Thyroid gland (tissue), 4 donors: ENCODE data around the gene ASCL2. TPM values are rescaled to one million over a fixed set of nuclear protein-coding genes. Genes with fewer than 3 reads are reported as not detected.
A peak's percentile ranks its signal among the peaks of the same experiment; 100 is the strongest.

Experiments
- DNase-seq, 2 donors: peaks; one replicate each; pipeline ENCODE4 v3.0.0-alpha.2; 2019
- H3K27ac ChIP-seq, 3 donors: fragments of 200-600 bp; sonication (generic); 1 replicate in 2 of 3; 2 replicates in 1 of 3; pipeline ENCODE4 v1.5.1; 2016 to 2019; ENCODE audit warnings: mild to moderate bottlenecking in 1 of 3, moderate library complexity in 1 of 3
- H3K27me3 ChIP-seq: fragments of 200-600 bp; sonication (generic); one replicate; pipeline ENCODE4 v1.5.1; 2019
- H3K36me3 ChIP-seq, 2 donors: fragments of 200-600 bp; sonication (generic); one replicate each; pipeline ENCODE4 v1.5.1; 2016 to 2019
- H3K4me1 ChIP-seq, 2 donors: fragments of 200-600 bp; sonication (generic); one replicate each; pipeline ENCODE4 v1.5.1; 2017 to 2019
- H3K4me3 ChIP-seq, 3 donors: fragments of 200-600 bp; sonication (generic); replicated peaks in 1 of 3; 1 replicate in 2 of 3; 2 replicates in 1 of 3; pipeline ENCODE4 v1.5.1; 2016; ENCODE audit warnings: mild to moderate bottlenecking in 1 of 3
- H3K9me3 ChIP-seq: fragments of 200-600 bp; sonication (generic); one replicate; pipeline ENCODE4 v1.5.1; 2017
- CTCF ChIP-seq, 6 experiments: fragments of 200-600 bp in 3 of 6; fragments of 450-650 bp in 3 of 6; sonication (generic) in 3 of 6; IDR thresholded peaks; one replicate each; pipeline ENCODE4 v1.5.1; 2016 to 2019; ENCODE audit warnings: antibody characterized with exemption in 6 of 6, mild to moderate bottlenecking in 2 of 6, inconsistent platforms in 1 of 6, moderate library complexity in 1 of 6
- POLR2A ChIP-seq, 2 donors: fragments of 450-650 bp; IDR thresholded peaks; one replicate each; pipeline ENCODE4 v1.6.1; 2017; ENCODE audit warnings: antibody characterized with exemption in 2 of 2, mild to moderate bottlenecking in 2 of 2, moderate library complexity in 1 of 2
- WGBS, 2 donors: methylation state at CpG; one replicate each; pipeline ENCODE4 v1.1.5; 2017; 5-methylcytosine and 5-hydroxymethylcytosine counted together
- intact Hi-C: fragments of 100-400 bp; cut with DNase I; formaldehyde crosslinking; loops from one replicate; pipeline ENCODE4 v1.15.1; 2023
- total RNA-seq, 4 donors: library from RNA; depleted of rRNA; stranded (reverse); fragments of >200 nt; gene quantifications; one replicate each; pipeline ENCODE4 v1.2.3, GENCODE V29; 2016

The ASCL2 gene
- total RNA-seq, 4 donors from 2014 or later, result 0.46 to 2.9 (median 0.66) TPM

- H3K27me3 ChIP-seq, result no peaks in the 10 kb centered on the region
- no peaks in the 10 kb centered on the region for H3K9me3 ChIP-seq
- no peaks in the 10 kb centered on the region for H3K36me3 ChIP-seq
- 86 to 93% methylated on average over 3 to 5 of the region's 19 CpGs for WGBS, 2 donors
- H3K4me3 ChIP-seq, result no peak overlapping the region
- peaks cover 7 to 24% of the 10 kb centered on the region in 2 donors for H3K4me1 ChIP-seq
- TF ChIP-seq CTCF (IDR thresholded peaks at IDR 0.05) (no peak), POLR2A (IDR thresholded peaks at IDR 0.05) (no peak)
- DNase-seq, result no peak
- intact Hi-C loops, result loop anchor here (5.0 to 10.0 kb wide), 2 partner anchors 227 to 594 kb away; no protein-coding TSS in a partner anchor
- no peak overlapping the region for H3K27ac ChIP-seq
These were observed 30.0 kb upstream of the ASCL2 start for GRCh38 chr11:2300290-2300935.

- WGBS, 2 donors, result 83 to 88% methylated on average over 1 to 6 of the region's 10 CpGs
- no peak for TF ChIP-seq CTCF (IDR thresholded peaks at IDR 0.05)
- no peak for TF ChIP-seq POLR2A (IDR thresholded peaks at IDR 0.05)
- no peaks in the 10 kb centered on the region for H3K36me3 ChIP-seq
- no peak for DNase-seq
- H3K4me3 ChIP-seq, result no peak overlapping the region
- H3K27me3 ChIP-seq, result no peaks in the 10 kb centered on the region
- no peak overlapping the region for H3K27ac ChIP-seq
- no peaks in the 10 kb centered on the region for H3K9me3 ChIP-seq
- H3K4me1 ChIP-seq, result peaks cover 7 to 18% of the 10 kb centered on the region in 2 donors
- intact Hi-C loops, result loop anchor here (2.0 to 10.0 kb wide), 3 partner anchors 101 to 595 kb away; no protein-coding TSS in a partner anchor
These were observed 29.4 kb upstream of the ASCL2 start for GRCh38 chr11:2299773-2300172.

GRCh38 chr11:2298795-2299761 is 28.7 kb upstream of the ASCL2 start:
- peak; percentile 69 to 70 for DNase-seq
- Histone ChIP-seq H3K27ac (no peak overlapping the region), H3K27me3 (no peaks in the 10 kb centered on the region), H3K9me3 (no peaks in the 10 kb centered on the region), H3K36me3 (no peaks in the 10 kb centered on the region), H3K4me3 (no peak overlapping the region), H3K4me1 (peaks cover 7 to 12% of the 10 kb centered on the region in 2 donors)
- no peak for TF ChIP-seq POLR2A (IDR thresholded peaks at IDR 0.05)
- peak; percentile 15 to 86 (median 70) for TF ChIP-seq CTCF (IDR thresholded peaks at IDR 0.05)
- intact Hi-C loops, result loop anchor here (2.0 kb wide), 1 partner anchor 100 kb away; no protein-coding TSS in a partner anchor
- 88 to 89% methylated on average over 7 to 8 of the region's 18 CpGs for WGBS, 2 donors

GRCh38 chr11:2298131-2298794 is 27.9 kb upstream of the ASCL2 start:
- TF ChIP-seq CTCF (IDR thresholded peaks at IDR 0.05) (no peak), POLR2A (IDR thresholded peaks at IDR 0.05) (no peak)
- no peaks in the 10 kb centered on the region for H3K9me3 ChIP-seq
- H3K27me3 ChIP-seq, result no peaks in the 10 kb centered on the region
- DNase-seq, result no peak
- H3K4me1 ChIP-seq, result peaks cover 5 to 9% of the 10 kb centered on the region in 2 donors
- H3K27ac ChIP-seq, result no peak overlapping the region
- 84 to 85% methylated on average over 12 of the region's 14 CpGs for whole genome bisulfite sequencing, 2 donors
- H3K4me3 ChIP-seq, result no peak overlapping the region
- no peaks in the 10 kb centered on the region for H3K36me3 ChIP-seq
- intact Hi-C loops, result loop anchor here (2.0 kb wide), 1 partner anchor 99 kb away; no protein-coding TSS in a partner anchor
